GM10847 (cell line): ENCODE measurements around the gene CCDC127.

Experiments
- POLR2A ChIP-seq: IDR thresholded peaks from 2 replicates; pipeline ENCODE4 v1.6.1; 2011; ENCODE audit not compliant: insufficient read length; ENCODE audit errors: extremely low read depth

The CCDC127 gene, protein sequence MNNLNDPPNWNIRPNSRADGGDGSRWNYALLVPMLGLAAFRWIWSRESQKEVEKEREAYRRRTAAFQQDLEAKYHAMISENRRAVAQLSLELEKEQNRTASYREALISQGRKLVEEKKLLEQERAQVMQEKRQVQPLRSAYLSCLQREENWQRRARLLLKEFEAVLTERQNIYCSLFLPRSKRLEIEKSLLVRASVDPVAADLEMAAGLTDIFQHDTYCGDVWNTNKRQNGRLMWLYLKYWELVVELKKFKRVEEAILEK

DNA sequence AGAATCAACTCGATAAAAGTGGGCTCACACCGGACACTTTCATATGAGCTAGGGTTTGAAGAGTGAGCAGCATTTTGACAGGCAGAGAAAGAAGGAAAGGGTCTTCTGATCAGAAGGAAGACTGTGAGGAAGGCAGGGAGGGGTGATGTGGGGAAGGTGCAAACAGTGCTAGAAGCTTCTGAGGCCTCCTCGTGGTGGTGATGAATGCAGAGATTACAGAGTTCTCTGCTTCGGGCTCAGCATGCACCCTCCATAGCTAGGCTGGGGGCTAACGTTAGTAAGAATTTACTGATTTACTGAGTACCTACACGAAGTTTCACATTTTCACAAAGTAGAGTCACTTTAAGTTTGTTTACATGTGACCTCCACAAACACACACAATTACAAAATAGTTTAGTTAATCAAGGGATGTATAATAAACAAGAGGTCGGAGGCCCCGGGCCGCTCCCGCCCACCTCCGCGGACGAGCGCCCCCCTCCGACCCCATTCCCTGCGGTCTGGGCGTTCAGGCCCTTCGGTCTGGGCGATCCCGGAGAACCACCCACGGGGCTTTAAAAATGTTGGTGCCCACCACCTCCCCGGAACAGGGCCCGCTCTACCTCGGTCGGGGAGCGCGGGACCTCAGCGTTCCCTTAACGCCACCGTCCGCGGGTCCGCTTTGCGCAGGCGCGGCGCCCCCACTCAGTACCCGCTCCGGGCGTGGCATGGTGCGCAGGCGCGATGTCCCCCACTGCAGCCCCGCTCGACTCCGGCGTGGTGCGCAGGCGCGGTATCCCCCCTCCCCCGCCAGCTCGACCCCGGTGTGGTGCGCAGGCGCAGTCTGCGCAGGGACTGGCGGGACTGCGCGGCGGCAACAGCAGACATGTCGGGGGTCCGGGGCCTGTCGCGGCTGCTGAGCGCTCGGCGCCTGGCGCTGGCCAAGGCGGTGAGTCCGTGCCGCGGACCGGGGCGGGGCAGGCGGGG, at the start of gene CCDC127, which contains the start of gene SDHA:
CCDC127 (minus strand) TSS at position 660 of the 963 bp plus-strand sequence. CDS start 1,304 bp downstream, outside the sequence.
SDHA (plus strand) TSS at position 827 of the 963 bp plus-strand sequence; CDS start at position 863, 36 bp downstream.
- TF ChIP-seq POLR2A = peak; percentile 85

DNA sequence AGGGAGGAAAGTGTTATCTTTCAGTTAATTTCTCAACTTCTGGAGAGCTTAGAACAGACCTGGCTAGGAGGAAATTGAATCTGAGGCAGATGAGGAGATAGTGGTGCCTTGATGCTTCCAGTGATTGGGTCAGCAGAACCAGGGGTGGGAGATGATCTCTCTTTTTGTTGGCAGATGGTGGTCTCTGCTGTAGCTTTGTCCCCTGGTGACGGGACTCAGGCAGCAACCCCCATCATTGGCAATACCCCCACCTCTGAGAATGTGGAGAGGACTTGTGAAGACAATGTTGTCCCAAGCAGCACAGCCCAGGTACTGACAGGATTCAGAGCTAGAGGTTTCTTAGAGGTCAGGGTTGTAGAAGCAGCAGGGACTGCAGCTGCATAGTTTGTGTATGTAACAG, 49.8 kb upstream of the CCDC127 start:
- TF ChIP-seq POLR2A = no peak

GRCh38 chr5:264338-264737, 46.4 kb upstream of the CCDC127 start:
- no peak for TF ChIP-seq POLR2A

- TF ChIP-seq POLR2A = no peak
Measured at GRCh38 chr5:257148-257547, 39.2 kb upstream of the CCDC127 start.

DNA sequence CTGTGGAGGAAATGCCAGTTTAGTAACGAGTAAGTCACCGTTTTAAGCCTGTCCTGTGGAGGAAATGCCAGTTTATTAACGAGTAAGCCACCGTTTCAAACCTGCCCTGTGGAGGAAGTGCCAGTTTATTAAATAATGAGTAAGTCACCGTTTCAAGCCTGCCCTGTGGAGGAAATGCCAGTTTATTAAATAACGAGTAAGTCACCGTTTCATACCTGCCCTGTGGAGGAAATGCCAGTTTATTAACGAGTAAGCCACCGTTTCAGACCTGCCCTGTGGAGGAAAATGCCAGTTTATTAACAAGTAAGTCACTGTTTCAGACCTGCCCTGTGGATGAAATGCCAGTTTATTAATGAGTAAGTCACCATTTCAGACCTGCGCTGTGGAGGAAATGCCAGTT, 34.6 kb upstream of the CCDC127 start:
- TF ChIP-seq POLR2A = no peak

DNA sequence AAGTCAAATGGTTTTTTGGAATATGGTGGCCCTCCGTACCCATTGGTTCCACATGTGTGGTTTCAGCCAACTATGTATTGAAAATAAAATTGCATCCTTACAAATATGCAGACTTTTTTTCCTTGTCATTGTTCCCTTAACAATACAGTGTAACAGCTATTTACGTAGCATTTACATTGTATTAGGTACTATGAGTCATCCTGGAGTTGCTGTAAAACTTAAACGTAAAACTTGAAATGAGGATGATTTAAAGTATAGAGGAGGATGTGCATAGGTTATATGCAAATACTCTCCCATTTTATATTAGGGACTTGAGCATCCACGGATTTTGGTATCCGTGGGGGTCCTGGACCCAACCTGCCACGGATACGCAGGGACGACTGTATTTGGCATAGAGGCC, 16.5 kb upstream of the CCDC127 start:
- TF ChIP-seq POLR2A = no peak

DNA sequence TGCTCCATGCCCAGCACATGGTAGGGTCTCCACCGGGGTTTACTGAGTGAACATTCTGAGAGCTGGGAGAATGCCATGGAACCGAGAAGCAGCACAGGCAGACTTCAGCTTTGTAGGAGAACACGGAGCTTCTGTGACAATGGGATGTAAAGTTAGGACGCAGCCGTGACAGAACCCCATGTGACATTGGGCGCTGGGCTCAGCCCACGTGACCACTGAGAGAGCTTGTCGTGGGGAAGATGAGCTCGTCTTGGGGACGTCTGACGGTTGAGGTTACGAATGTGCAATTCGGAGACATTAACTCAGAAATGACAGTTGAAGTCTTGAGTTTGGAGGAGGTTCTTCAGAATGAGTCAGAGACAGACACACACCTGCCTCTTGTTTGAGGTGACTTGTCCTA, 13.7 kb upstream of the CCDC127 start:
- TF ChIP-seq POLR2A = no peak

GRCh38 chr5:230711-231110, 12.8 kb upstream of the CCDC127 start:
- TF ChIP-seq POLR2A = no peak

- no peak for TF ChIP-seq POLR2A
Measured at GRCh38 chr5:228886-229285, 10.9 kb upstream of the CCDC127 start.

DNA sequence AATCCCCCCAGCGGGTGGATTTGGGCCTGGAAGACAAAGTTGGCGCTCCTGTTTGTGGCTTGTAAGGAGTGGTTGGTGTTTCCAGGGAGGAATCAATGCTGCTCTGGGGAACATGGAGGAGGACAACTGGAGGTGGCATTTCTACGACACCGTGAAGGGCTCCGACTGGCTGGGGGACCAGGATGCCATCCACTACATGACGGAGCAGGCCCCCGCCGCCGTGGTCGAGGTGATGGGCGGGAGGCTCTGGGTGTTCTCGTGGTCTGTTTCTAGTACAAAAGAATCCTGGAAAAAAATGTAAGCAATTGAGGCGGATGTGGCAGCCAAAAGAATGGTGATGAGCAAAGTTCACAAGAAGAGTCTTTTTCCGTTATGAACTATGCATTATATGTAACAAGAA, 7.4 kb upstream of the CCDC127 start:
- no peak for TF ChIP-seq POLR2A

DNA sequence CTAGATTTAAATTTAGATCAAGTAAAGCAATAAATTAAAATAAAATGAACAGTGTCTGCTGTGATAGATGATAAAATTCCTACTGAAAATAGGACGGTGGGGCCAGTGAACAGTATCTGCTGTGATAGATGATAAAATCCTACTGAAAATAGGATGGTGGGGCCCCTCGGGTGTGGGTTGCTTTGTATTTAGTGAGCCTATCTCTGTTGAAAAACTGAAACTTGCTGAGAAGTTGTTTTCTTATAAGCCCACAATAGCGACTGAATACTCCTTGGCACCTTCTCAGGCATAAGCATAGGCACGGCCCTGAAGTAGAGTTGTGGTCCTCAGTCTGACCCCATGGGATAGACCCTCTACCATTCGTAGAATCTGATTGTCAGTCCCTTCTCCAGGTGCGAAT, 5.8 kb upstream of the CCDC127 start:
- TF ChIP-seq POLR2A = no peak

DNA sequence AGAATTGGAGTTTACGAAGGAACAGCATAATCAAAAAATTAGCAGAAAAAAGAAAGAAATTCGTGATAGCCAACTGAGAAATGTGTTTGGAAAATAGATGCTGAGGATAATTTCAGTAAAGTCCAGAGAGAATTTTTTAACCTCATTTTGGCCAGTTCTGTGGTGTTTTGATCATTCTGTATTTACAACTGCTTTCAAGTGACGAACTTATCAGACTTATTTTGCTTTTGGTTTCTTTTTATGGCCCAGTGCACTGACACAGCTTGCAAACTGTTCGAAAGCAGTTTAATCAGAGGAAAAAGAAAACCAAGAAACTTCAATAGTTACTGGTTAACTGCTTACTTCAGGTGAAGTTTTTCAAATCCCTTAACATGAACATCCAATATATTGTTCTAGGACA, 2.0 kb upstream of the CCDC127 start:
- no peak for TF ChIP-seq POLR2A

GRCh38 chr5:219460-219863, 1.5 kb upstream of the CCDC127 start:
- TF ChIP-seq POLR2A = no peak

DNA sequence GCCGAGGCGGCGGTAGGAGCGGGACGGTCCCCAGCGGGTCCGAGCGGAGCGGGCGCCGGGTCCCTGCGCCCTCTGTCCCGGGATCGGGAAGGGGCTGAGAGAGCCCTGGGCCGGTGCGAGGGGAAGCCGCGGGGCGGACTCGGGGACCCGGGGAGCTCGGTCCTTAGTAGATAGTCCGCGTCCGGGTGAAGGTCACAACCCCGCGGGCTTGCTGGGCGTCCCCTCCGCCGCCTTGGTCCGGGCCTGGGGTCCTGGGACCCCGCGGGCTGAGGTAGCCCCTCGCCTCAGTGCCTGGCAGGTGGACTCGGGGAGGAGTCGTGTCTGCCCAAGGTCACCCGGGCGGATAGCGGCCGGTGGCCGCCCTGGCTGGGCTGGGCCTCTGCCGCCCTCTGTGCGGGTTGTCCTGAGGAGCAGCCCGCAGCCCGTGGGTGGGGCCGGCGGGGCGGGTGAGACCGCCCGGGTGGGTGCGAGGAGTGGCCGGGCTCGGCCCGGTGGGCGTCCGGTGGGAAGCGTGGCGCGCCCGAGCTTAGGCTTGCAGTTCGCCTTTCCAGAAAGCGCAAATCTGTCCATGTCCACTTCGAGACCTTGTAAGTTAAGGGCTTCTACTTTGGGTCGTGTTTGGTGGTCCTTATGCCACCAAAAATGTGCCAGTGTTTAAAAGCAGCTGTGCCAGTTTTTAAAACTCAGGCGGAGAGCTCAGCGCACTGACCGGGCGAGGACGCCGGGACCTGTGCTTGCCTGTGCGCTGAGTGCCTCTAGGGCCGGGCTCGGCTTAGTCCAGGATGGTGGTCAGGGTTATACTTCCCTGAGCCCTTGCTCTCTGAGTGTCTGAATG, 721 bp upstream of the CCDC127 start:
- no peak for TF ChIP-seq POLR2A

DNA sequence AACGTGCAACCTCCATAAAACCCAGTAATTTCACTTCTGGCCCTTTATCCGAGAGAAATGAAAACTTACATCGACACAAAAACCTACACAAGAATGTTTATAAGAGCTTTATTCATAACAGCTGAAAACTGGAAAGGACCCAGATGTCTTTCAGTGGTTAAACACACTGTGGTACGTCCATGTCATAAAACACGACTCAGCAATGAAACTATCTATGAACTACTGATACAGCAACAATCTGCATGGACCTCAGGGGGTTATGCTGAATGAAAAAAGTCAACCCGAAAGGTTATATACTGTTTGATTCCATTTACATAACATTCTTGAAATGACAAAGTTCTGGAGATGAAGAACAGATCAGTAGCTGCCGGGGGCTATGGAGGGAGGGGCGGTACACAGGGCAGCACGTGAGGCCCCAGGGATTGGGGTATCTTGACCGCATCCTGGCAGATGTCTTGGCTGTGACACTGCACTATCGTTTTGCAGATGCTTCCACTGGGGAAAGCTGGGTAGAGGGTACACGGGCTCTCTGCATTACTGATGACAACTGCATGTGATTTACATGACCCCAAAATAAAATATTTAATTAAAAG, 4.1 kb downstream of the CCDC127 start:
- no peak for TF ChIP-seq POLR2A
